Head of caudate nucleus (tissue), 42 donors: ENCODE data around the gene LRRC36.
"Not testable (repeated sequence)": the region's sequence is repeated elsewhere in the genome, so short reads cannot be mapped to it uniquely, and the experiment has no call there.

ENCODE experiments used
- DNase-seq, 42 donors: peaks; one replicate each; pipeline versions ENCODE4 v3.0.0 to v3.0.0-alpha.2; 2020 to 2021; ENCODE audit warnings: mixed read lengths in 7 of 42
- intact Hi-C: fragments of 100-400 bp; cut with DNase I; formaldehyde crosslinking; loops from one replicate; pipeline ENCODE4 v1.15.0; 2022

Gene LRRC36

DNA sequence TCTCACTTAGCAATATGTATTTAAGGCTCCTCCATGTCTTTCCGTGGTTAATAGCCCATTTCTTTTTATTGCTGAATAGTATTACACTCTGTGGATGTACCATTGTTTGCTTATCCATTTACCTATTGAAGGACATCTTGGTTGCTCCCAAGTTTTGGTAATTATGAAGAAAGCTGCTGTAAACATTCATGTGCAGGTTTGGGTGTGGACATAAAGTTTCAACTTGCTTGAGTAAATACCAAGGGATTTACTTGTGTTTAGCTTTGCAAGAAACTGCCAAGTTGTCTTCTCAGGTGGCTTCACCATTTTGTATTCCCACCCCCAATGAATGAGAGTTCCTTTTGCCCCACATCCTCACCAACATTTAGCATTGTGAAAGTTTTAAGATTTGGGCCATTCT, 9.5 kb downstream of the LRRC36 start:
- DNase-seq: no peak
- intact Hi-C loops: no loop called here

DNA sequence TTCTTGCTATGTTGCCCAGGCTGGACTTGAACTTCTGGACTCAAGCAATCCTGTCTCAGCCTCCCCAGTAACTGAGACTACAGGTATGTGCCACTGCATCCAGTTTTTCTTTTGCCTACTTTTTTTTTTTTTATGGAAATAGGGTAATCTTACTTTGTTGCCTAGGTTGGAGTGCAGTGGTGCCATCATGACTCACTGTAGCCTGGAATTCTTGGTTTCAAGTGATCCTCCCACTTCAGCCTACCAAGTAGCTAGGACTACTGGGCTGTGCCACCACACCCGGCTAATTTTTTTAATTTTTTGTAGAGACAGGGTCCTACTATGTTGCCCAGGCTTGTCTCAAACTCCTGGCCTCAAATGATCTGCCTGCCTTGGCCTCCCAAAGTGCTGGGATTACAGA, 10.0 kb downstream of the LRRC36 start:
- DNase-seq: no peak
- intact Hi-C loops: no loop called here

DNA sequence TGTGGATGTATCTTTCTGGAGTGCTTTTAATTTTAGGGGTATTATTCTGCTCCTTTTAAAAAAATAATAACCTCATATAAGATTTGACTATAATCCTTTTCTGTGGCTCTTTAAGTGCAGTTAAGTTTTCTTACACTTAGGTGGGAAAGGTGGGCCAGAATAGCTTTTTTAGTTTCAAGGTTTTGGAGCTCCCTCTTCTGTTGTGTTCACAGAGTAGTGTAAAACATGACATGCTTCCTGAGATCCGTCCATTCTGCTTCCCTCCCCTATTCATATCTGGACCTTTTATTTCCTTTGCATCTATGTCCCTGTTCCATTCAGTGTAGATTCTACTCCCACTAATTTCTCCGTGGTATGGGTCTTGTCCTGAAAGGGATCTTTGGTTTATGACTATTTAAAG, 12.8 kb downstream of the LRRC36 start:
- intact Hi-C loops: no loop called here
- DNase-seq: no peak

DNA sequence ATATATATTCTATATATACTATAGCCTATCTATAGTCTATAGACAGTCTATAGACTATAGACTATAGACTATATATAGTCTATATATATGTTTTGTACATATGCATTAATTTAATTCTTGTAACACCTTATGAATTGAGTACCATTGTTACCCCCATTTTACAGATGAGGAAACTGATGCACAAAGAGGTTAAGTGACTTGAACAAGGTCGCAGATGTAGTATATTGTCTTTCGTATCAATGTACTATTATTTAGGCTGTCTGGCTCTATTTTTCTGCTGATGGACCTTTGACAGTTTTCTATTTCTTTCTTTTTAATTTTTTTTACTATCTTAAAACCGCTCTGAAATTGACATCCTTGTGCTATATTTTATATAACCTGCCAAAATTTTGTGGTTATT, 14.6 kb downstream of the LRRC36 start:
- intact Hi-C loops: no loop called here
- no peak for DNase-seq

DNA sequence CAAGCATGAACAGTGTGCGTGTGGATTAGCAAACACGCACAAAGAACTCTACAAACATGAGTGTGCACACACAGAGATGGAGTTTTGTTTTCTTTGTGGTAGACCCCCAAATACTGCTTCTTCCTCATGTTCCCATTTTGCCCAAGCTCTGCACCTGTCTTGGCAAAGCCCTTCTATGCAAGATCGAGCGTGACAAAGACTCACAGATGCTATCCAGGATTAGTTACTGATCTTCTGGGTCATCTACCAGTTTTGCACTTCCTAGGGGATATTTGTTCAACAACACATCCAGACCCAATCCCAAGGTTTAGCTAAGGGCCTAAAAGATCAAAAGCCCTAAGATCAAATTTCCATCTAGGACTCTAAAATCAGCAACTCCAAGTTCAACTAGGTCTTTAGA, 16.0 kb downstream of the LRRC36 start:
- intact Hi-C loops: no loop called here
- DNase-seq: no peak

DNA sequence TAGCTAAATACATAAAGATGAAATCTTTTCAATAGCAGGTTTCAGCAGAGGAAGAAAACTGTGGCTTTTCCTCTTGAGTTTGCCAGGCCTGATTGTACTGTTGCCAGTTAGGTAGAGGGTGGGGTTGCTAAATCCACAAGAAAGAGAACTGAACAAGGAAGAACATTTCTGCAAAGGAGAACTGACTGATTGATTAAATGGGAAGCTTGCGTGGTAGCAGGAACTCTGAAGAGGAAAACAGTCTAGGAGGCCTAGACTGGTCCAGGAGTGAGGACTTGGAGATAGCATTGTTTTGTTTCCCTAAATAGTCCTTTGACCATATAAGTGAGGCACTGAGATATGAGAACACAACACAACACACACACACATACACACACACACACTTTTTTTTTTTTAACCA, 18.8 kb downstream of the LRRC36 start:
- DNase-seq: no peak
- intact Hi-C loops: no loop called here

DNA sequence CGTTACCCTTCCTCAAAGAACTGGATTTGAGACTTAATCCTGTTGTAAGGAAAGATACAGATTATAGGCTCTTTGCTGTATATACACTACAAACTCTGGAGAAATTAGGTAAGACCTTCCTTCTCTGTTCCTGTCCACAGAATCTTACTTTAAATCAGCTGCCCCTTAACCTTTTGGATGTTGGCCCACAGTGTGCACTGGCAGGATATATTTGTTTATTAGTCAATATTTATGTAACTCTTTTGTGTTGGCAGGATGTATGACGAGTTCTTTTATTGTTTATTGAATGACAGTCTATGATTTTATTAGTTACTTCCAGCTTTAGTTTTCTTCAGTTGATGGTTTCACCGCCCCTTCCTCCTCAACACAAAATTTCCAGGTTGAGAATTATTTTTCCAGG, 19.7 kb downstream of the LRRC36 start:
- no peak for DNase-seq
- intact Hi-C loops: no loop called here

DNA sequence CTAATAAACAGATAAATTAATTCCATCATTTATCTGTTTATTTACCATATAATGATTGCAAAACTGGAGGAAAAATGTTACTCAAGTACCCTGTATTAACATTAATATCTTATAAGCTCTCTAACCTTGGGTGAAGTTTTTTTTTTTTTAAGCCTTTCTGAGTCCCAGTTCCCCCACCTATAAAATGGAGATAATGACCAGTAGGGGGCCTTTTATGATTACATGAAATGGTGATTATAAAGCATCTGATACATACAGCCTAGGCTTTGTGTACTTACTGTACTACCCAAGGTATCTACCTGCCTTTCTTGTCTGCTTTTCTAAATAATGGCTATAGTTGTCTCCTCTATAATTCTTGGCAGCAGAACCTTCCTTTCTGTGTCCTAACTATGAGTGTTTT, 22.6 kb downstream of the LRRC36 start:
- no peak for DNase-seq
- intact Hi-C loops: no loop called here

DNA sequence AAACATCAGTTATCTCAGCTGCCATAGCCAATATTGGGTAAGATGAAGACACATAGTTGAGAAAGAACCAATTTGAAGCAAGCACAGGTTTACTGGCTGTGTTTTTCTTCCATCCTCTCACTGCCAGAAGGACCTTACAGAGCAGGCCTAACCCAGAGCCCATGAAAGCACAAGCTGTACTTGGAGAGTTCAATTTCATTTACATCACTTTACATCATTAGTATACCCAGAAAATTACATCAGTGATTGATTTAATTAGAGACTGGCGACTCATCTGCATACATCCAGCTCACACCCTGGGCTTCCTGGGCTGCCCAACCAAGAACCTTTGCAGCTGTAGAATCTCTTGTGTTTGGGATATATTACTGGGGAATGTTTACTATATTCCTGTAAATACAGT, 23.7 kb downstream of the LRRC36 start:
- peak in 1 of 42 donors; percentile 10 for DNase-seq
- intact Hi-C loops: no loop called here

DNA sequence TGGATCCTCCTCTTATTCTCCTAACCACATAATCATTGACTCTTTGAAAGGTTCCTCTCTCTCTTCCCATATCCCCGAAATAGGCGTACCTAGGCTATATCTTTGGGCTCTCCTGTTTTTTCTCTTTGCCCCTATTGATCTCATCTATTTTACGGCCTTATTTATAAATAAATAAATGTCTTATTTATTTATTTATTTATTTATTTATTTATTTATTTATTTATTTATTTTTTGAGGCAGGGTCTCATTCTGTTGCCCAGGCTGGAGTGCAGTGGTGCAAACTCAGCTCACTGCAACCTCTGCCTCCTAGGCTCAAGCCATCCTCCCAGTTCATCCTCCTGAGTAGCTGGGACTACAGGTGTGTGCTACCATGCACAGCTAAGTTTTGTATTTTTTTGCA, 25.8 kb downstream of the LRRC36 start:
- intact Hi-C loops, DNase-seq: not testable (repeated sequence)

DNA sequence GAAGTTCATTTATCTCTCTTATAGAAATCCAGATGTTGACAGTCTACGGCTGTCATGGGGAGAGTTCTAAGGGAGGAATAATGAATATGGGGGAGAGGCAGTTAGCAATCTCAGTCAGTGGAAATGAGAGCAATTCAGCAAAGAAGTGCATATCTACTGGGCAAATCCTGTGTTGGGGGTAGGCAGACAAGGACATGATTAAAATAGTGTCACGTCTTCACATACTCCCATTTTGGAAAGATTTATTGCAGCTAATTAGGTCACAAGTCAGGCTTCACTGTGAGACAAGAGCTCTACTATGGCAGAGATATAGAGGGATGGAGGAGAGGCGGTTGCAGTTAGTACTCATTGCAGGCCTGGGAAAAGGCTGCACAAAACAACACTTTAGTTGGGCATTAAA, 29.8 kb downstream of the LRRC36 start:
- intact Hi-C loops: no loop called here
- DNase-seq: peak in 1 of 42 donors; percentile 17

DNA sequence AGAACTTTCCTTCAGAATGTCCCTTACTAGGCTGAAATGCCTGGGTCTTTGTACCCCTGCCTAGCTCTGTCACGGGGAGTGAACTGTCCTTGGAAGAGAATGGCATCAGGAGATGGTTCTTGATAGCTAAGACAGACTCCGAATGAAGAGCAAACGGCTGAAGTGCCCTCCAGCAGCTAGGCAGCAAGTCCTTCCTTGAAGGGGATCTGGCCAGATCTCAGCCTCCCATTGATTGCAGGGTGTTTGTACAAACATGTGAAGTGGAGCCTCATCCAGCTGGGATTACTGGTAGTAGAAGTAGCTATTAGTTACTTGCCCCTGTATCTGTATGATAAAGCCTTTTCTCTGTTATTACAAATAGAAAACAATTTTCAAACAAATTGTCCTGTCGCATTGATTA, 30.9 kb downstream of the LRRC36 start:
- DNase-seq: no peak

DNA sequence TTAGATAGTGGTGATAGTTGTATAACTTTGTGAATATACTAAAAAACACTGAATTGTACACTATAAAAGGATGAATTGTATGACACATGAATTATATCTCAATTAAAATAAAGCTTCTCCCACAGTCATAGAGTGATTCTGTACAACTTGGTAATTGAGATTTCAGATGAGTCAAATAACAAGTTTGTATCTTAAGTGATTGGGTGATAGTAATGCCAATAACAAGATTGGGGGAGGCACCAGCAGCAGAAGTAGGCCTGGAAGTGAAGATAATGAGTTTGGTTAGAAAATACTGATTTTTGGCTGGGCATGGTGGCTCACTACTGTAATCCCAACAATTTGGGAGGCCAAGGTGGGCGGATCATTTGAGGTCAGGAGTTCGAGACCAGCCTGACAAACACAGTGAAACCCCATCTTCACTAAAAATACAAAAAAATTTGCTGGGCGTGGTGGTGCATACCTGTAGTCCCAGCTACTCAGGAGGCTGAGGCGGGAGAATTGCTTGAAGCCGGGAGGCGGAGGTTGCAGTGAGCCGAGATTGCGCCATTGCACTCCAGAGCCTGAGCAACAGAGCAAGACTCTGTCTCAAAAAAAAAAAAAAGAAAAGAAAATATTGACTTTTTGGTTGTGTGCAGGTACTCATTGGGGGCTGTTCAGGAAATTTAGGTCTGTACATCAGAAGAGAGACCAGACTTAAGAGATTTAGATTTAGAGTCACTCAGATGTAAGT, 33.1 kb downstream of the LRRC36 start:
- DNase-seq, intact Hi-C loops: not testable (repeated sequence)

More for the DNA sequence above, 30.9 kb downstream of the LRRC36 start:
- intact Hi-C loops: no loop called here

DNA sequence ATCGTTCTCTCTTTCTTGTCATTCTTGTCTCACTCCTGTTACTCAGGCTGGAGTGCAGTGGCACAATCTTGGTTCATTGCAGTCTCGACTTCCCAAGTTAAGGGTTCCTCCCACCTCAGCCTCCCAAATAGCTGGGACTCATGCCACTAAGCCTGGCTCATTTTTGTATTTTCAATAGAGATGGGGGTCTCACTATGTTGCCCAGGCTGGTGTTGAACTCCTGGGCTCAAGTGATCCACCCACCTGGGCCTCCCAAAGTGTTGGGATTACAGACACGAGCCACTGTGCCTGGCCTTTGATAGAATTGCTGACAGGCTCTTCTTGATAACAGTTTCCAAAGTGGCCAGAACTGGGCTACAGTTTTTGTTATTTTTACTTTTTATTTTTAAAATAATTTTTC, 34.4 kb downstream of the LRRC36 start:
- DNase-seq: no peak
- intact Hi-C loops: no loop called here

DNA sequence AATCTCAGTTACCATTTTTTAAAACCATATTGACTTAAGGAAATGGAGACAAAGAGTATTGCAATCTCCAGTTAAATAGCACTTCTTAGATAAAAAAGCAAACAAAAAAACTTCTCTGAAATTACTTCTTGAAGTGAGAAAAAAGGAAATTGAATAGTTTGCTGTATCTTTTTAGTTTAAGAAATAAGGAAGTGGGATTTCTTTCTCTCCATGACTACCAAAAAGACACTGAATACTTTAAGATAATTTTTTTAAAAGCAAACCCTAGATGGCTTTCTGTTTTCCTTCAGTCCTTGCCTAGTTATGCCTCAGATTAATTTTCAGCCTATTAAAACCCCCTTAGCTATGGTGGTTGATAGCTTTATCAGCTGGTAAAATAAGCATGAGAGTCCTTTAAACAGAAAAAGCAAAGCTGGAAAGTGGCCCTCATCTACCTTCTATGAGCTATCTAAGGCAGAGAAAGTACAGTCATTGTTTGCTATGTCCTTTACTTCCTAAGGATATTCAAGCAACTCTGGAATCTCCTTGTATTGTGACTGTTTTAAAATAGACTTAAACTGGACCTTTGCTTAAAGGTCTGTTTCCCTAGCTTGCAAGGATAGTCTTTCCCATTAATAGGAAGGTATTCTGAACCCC, 38.1 kb downstream of the LRRC36 start:
- DNase-seq: no peak
- intact Hi-C loops: loop anchor here (5.0 kb wide), 1 partner anchor 38 kb away; no protein-coding TSS in a partner anchor

DNA sequence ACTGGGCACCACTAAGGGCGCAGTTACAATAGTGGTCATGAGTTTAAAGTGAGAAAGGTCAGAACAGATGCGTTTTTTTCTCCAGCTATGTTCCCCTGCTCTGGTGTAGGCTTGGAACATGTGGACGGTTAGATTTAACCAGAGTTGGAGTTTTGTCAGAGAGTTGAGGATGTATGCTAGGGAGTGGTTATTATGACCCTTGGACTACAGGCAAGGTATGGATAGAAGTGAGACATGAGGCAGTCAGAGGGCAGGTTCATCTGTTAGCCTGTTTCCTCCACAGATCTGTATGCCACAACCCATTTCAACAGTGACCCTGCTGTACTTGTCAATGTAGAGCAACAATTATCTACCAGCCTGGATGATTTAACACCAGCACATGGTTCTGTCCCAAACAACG, 44.0 kb downstream of the LRRC36 start:
- DNase-seq: no peak
- intact Hi-C loops: no loop called here

DNA sequence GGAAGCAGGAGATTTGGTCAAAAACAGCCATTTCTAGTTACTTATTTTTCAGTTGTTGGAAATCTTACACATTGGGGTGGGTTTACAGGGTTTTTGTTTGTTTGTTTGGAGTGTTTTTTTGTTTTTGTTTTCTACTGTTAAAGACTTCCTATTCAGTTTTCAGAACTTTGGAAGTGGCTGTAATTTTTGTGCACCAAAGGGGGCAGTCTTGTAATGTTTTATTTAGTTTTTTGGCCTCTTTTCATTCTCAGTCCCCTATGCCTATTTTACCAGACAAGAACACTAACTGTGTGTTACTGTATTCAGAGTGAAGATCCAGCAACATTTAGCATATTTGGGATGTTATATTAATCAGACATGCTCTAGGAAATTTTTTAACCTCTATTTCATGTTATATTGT, 46.0 kb downstream of the LRRC36 start:
- peak in 2 of 42 donors; percentile 63 for DNase-seq
- intact Hi-C loops: no loop called here

DNA sequence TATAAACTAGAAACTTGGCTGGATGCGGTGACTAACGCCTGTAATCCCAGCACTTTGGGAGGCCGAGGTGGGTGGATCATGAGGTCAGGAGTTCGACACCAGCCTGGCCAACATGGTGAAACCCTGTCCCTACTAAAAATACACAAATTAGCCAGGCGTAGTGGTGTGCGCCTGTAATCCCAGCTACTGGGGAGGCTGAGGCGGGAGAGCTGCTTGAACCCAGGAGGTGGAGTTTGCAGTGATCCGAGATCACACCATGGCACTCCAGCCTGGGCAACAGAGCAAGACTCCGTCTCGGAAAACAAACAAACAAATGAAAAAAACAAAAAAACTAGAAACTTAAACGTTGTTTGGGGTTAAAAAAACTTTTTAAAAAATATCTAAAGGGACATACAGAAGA, 49.4 kb downstream of the LRRC36 start:
- DNase-seq, intact Hi-C loops: not testable (repeated sequence)

DNA sequence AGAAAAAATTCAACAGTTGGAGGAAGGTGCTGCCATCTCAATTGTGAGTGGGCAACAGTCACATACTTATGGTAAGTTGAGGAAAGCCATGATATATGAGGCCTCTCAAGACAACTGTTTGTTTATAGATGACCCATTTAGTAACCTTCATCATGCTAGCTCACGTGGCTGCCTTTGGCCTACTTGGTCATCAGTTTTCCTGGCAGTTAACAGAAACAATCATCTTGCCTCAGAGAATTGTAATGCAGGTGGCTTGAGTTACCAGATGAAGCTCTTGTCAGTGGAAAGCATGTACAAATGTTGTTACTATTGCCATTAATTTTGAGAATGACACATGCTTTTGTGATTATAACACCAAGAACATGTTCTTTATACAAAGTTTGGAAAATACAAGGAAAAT, 52.0 kb downstream of the LRRC36 start:
- intact Hi-C loops: no loop called here
- no peak for DNase-seq

DNA sequence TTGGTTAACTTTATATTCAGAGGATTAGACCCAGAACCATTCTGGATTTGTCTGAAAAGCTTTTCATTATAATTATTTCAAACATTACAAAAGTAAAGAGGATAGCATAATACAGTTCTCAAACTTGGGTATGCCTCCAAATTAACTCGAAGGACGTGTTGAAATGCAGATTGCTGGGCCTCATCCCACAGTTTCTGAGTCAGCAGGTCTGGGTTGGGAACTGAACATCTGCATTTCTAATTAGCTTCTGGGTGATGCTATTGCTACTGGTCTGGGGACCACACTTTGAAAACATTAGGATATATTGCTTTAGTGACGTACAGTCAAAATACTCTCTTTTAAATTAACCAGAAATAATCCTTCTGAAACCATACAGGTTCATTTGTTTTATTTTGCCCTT, 56.7 kb downstream of the LRRC36 start:
- intact Hi-C loops: no loop called here
- DNase-seq: peak in 1 of 42 donors; percentile 31
